Colonic mucosa (tissue), 4 donors: ENCODE measurements around the gene LPAR4. TPM values are rescaled to one million over a fixed set of nuclear protein-coding genes. Genes with fewer than 3 reads are reported as not detected.

Experiments used
- DNase-seq: peaks from one replicate; pipeline ENCODE4 v3.0.0-alpha.2; 2020
- H3K27ac ChIP-seq: fragments of 200-600 bp; one replicate; pipeline ENCODE4 v1.8.0; 2021
- H3K27me3 ChIP-seq: fragments of 200-600 bp; one replicate; pipeline ENCODE4 v1.8.0; 2021
- H3K36me3 ChIP-seq: fragments of 200-600 bp; one replicate; pipeline ENCODE4 v1.8.0; 2021
- H3K4me1 ChIP-seq: fragments of 200-600 bp; one replicate; pipeline ENCODE4 v1.8.0; 2021; ENCODE audit warnings: mild to moderate bottlenecking
- H3K4me3 ChIP-seq: fragments of 200-600 bp; one replicate; pipeline ENCODE4 v1.8.0; 2021
- H3K9ac ChIP-seq, 2 donors: one replicate each; pipeline ENCODE4 v1.7.0; 2013; ENCODE audit warnings: control low read depth in 2 of 2, low read depth in 2 of 2, low read length in 2 of 2
- H3K9me3 ChIP-seq: fragments of 200-600 bp; one replicate; pipeline ENCODE4 v1.8.0; 2021
- CTCF ChIP-seq: fragments of 200-600 bp; IDR thresholded peaks from one replicate; pipeline ENCODE4 v1.8.0; 2022; ENCODE audit warnings: antibody characterized with exemption, mild to moderate bottlenecking
- intact Hi-C: fragments of 100-400 bp; cut with DNase I; formaldehyde crosslinking; loops from one replicate; pipeline ENCODE4 v1.14.1; 2022
- total RNA-seq, 2 donors: library from RNA; stranded (reverse); fragmentation: NEBNext Ultra II Directional in 1 of 2; extraction: Animal tissue kit (Norgen Biotek cat#: 25700) in 1 of 2; gene quantifications; one replicate each; pipeline ENCODE4 v1.2.1, GENCODE V29; 2021
- donor health status: healthy.
- donor health status: DM: no; HTN: no; CAD: no.
- donor health status: DM: no; HTN: no; CAD: no.

The LPAR4 gene
- total RNA-seq, 2 donors from 2014 or later: 0.15 to 0.24 TPM

GRCh38 chrX:78759081-78759480 is 11.6 kb downstream of the LPAR4 start:
- no peaks in the 10 kb centered on the region for H3K36me3 ChIP-seq
- DNase-seq: no peak
- no peaks in the 10 kb centered on the region for H3K9me3 ChIP-seq
- no peak overlapping the region for H3K9ac ChIP-seq
- no peaks in the 10 kb centered on the region for H3K4me1 ChIP-seq
- no peak for TF ChIP-seq CTCF
- H3K27me3 ChIP-seq: no peaks in the 10 kb centered on the region
- H3K27ac ChIP-seq: no peak overlapping the region
- intact Hi-C loops: no loop called here
- no peak overlapping the region for H3K4me3 ChIP-seq

GRCh38 chrX:78769101-78769755 is 21.7 kb downstream of the LPAR4 start:
- no peaks in the 10 kb centered on the region for H3K27me3 ChIP-seq
- no peak overlapping the region for H3K9ac ChIP-seq
- no peaks in the 10 kb centered on the region for H3K9me3 ChIP-seq
- no peak overlapping the region for H3K27ac ChIP-seq
- H3K4me3 ChIP-seq: no peak overlapping the region
- H3K36me3 ChIP-seq: no peaks in the 10 kb centered on the region
- no peaks in the 10 kb centered on the region for H3K4me1 ChIP-seq
- no peak for TF ChIP-seq CTCF
- DNase-seq: no peak
- intact Hi-C loops: no loop called here

GRCh38 chrX:78769946-78770345 is 22.4 kb downstream of the LPAR4 start:
- no peaks in the 10 kb centered on the region for H3K27me3 ChIP-seq
- no peaks in the 10 kb centered on the region for H3K4me1 ChIP-seq
- H3K9ac ChIP-seq: no peak overlapping the region
- intact Hi-C loops: no loop called here
- no peaks in the 10 kb centered on the region for H3K36me3 ChIP-seq
- no peaks in the 10 kb centered on the region for H3K9me3 ChIP-seq
- DNase-seq: no peak
- TF ChIP-seq CTCF: no peak
- no peak overlapping the region for H3K27ac ChIP-seq
- no peak overlapping the region for H3K4me3 ChIP-seq

- intact Hi-C loops: no loop called here
Observed at GRCh38 chrX:78796916-78797315, 49.4 kb downstream of the LPAR4 start.

GRCh38 chrX:78800114-78800513 is 52.6 kb downstream of the LPAR4 start:
- no peaks in the 10 kb centered on the region for H3K9me3 ChIP-seq

More at GRCh38 chrX:78796916-78797315, 49.4 kb downstream of the LPAR4 start:
- no peak for DNase-seq
- H3K27ac ChIP-seq: no peak overlapping the region
- H3K9me3 ChIP-seq: no peaks in the 10 kb centered on the region
- H3K4me3 ChIP-seq: no peak overlapping the region
- no peaks in the 10 kb centered on the region for H3K36me3 ChIP-seq
- TF ChIP-seq CTCF: no peak
- H3K4me1 ChIP-seq: no peaks in the 10 kb centered on the region
- no peaks in the 10 kb centered on the region for H3K27me3 ChIP-seq
- no peak overlapping the region for H3K9ac ChIP-seq

More at GRCh38 chrX:78800114-78800513, 52.6 kb downstream of the LPAR4 start:
- no peak for DNase-seq
- intact Hi-C loops: no loop called here
- TF ChIP-seq CTCF: no peak
- H3K36me3 ChIP-seq: no peaks in the 10 kb centered on the region
- no peaks in the 10 kb centered on the region for H3K27me3 ChIP-seq
- H3K9ac ChIP-seq: no peak overlapping the region
- no peak overlapping the region for H3K27ac ChIP-seq
- H3K4me3 ChIP-seq: no peak overlapping the region
- no peaks in the 10 kb centered on the region for H3K4me1 ChIP-seq
